Activated naive CD4-positive, alpha-beta T cell treated with anti-CD3 and anti-CD28 coated beads, Interleukin-2, amount 50 U/mL, for 24 hours (primary cell): Measurements from ENCODE around the gene TMEM174.

Experiments used
- H3K27ac Mint-ChIP-seq: one replicate; pipeline ENCODE4 v1.8.0; 2021; ENCODE audit warnings: mild to moderate bottlenecking, mixed read lengths
- H3K27me3 Mint-ChIP-seq: one replicate; pipeline ENCODE4 v1.8.0; 2021; ENCODE audit warnings: mixed read lengths
- H3K36me3 Mint-ChIP-seq: one replicate; pipeline ENCODE4 v1.8.0; 2021; ENCODE audit warnings: mixed read lengths
- H3K4me1 Mint-ChIP-seq: one replicate; pipeline ENCODE4 v1.8.0; 2021; ENCODE audit warnings: mixed read lengths
- H3K4me3 Mint-ChIP-seq: one replicate; pipeline ENCODE4 v1.8.0; 2021; ENCODE audit warnings: mild to moderate bottlenecking, mixed read lengths
- H3K9me3 Mint-ChIP-seq: one replicate; pipeline ENCODE4 v1.8.0; 2021; ENCODE audit warnings: mixed read lengths

The TMEM174 gene

DNA sequence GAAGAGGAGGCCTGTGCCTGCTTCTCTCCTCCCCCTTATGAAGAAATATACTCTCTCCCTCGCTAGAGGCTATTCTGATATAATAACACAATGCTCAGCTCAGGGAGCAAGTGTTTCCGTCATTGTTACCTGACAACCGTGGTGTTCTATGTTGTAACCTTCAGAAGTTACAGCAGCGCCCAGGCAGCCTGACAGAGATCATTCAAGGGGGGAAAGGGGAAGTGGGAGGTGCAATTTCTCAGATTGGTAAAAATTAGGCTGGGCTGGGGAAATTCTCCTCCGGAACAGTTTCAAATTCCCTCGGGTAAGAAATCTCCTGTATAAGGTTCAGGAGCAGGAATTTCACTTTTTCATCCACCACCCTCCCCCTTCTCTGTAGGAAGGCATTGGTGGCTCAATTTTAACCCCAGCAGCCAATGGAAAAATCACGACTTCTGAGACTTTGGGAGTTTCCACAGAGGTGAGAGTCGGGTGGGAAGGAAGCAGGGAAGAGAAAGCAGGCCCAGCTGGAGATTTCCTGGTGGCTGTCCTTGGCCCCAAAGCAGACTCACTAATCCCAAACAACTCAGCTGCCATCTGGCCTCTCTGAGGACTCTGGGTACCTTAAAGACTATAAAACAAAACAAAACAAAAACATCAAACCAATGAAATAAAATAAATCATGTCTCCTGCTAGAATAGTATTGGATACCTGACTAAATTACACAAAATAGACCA is 1.3 kb downstream of the TMEM174 start:
- Mint-ChIP-seq H3K27ac (no peak overlapping the region), H3K4me3 (no peak overlapping the region), H3K9me3 (no peaks in the 10 kb centered on the region), H3K4me1 (no peaks in the 10 kb centered on the region), H3K36me3 (peaks cover 1% of the 10 kb centered on the region), H3K27me3 (peaks cover 79% of the 10 kb centered on the region)

GRCh38 chr5:73176250-73176649 is 3.3 kb downstream of the TMEM174 start:
- Mint-ChIP-seq H3K4me3 (no peak overlapping the region), H3K4me1 (no peaks in the 10 kb centered on the region), H3K27ac (no peak overlapping the region), H3K36me3 (no peaks in the 10 kb centered on the region), H3K9me3 (no peaks in the 10 kb centered on the region), H3K27me3 (peaks cover 75% of the 10 kb centered on the region)

- Mint-ChIP-seq H3K27ac (no peak overlapping the region), H3K36me3 (no peaks in the 10 kb centered on the region), H3K27me3 (peaks cover 65% of the 10 kb centered on the region), H3K4me1 (no peaks in the 10 kb centered on the region), H3K9me3 (no peaks in the 10 kb centered on the region), H3K4me3 (no peak overlapping the region)
Observed at GRCh38 chr5:73178265-73178664, 5.3 kb downstream of the TMEM174 start.

- H3K4me3 Mint-ChIP-seq = no peak overlapping the region
- H3K9me3 Mint-ChIP-seq = no peaks in the 10 kb centered on the region
- H3K36me3 Mint-ChIP-seq = peaks cover 3% of the 10 kb centered on the region
- no peaks in the 10 kb centered on the region for H3K4me1 Mint-ChIP-seq
- peaks cover 61% of the 10 kb centered on the region for H3K27me3 Mint-ChIP-seq
- H3K27ac Mint-ChIP-seq = no peak overlapping the region
Observed at GRCh38 chr5:73179730-73180129, 6.7 kb downstream of the TMEM174 start.

DNA sequence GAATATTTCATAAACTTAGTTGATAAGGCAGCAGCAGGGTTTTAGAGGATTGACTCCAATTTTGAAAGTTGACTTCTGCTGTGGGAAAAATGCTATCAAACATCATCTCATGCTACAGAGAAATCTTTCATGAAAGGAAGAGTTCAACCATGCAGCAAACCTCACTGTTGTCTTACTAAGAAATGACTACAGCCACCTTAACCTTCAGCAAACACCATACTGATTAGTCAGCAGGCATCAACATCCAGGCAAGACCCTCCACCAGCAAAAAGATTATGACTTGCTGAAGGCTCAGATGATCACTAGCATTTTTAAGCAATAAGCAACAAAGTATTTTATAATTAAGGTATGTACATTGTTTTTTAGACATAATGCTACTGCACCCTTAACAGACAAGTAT is 7.6 kb downstream of the TMEM174 start:
- peaks cover 3% of the 10 kb centered on the region for H3K36me3 Mint-ChIP-seq
- H3K27me3 Mint-ChIP-seq = peaks cover 62% of the 10 kb centered on the region
- H3K9me3 Mint-ChIP-seq = no peaks in the 10 kb centered on the region
- H3K27ac Mint-ChIP-seq = no peak overlapping the region
- H3K4me1 Mint-ChIP-seq = no peaks in the 10 kb centered on the region
- H3K4me3 Mint-ChIP-seq = no peak overlapping the region

GRCh38 chr5:73182307-73182706 is 9.3 kb downstream of the TMEM174 start:
- no peak overlapping the region for H3K4me3 Mint-ChIP-seq
- no peaks in the 10 kb centered on the region for H3K4me1 Mint-ChIP-seq
- H3K27me3 Mint-ChIP-seq = peaks cover 56% of the 10 kb centered on the region
- H3K27ac Mint-ChIP-seq = no peak overlapping the region
- H3K9me3 Mint-ChIP-seq = no peaks in the 10 kb centered on the region
- H3K36me3 Mint-ChIP-seq = peaks cover 3% of the 10 kb centered on the region

DNA sequence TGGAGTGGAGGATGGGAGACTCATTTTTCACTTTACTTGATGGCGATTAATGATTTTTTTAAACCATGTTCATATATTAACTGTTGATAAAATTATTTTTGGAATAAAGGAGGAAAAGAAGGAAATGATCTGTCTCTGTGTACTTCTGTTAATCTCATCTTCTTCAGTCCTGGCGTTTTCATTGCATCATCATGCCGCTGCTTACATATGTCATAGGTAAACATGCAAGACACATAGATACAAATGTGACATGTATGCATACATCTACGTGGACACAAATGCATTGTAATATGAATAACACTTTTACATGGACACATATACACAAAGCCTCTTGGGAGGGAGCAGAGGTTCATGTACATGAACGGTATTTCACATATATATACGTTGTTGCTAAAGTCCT is 10.0 kb downstream of the TMEM174 start:
- H3K9me3 Mint-ChIP-seq = no peaks in the 10 kb centered on the region
- H3K36me3 Mint-ChIP-seq = peaks cover 3% of the 10 kb centered on the region
- H3K27me3 Mint-ChIP-seq = peaks cover 52% of the 10 kb centered on the region
- no peak overlapping the region for H3K4me3 Mint-ChIP-seq
- H3K4me1 Mint-ChIP-seq = no peaks in the 10 kb centered on the region
- no peak overlapping the region for H3K27ac Mint-ChIP-seq

GRCh38 chr5:73183481-73183891 is 10.5 kb downstream of the TMEM174 start:
- Mint-ChIP-seq H3K27ac (no peak overlapping the region), H3K4me1 (no peaks in the 10 kb centered on the region), H3K9me3 (no peaks in the 10 kb centered on the region), H3K4me3 (no peak overlapping the region), H3K36me3 (peaks cover 3% of the 10 kb centered on the region), H3K27me3 (peaks cover 48% of the 10 kb centered on the region)

GRCh38 chr5:73186976-73187375 is 14.0 kb downstream of the TMEM174 start:
- no peaks in the 10 kb centered on the region for H3K9me3 Mint-ChIP-seq
- H3K27me3 Mint-ChIP-seq = peaks cover 47% of the 10 kb centered on the region
- H3K27ac Mint-ChIP-seq = no peak overlapping the region
- no peak overlapping the region for H3K4me3 Mint-ChIP-seq
- no peaks in the 10 kb centered on the region for H3K4me1 Mint-ChIP-seq
- peaks cover 3% of the 10 kb centered on the region for H3K36me3 Mint-ChIP-seq

DNA sequence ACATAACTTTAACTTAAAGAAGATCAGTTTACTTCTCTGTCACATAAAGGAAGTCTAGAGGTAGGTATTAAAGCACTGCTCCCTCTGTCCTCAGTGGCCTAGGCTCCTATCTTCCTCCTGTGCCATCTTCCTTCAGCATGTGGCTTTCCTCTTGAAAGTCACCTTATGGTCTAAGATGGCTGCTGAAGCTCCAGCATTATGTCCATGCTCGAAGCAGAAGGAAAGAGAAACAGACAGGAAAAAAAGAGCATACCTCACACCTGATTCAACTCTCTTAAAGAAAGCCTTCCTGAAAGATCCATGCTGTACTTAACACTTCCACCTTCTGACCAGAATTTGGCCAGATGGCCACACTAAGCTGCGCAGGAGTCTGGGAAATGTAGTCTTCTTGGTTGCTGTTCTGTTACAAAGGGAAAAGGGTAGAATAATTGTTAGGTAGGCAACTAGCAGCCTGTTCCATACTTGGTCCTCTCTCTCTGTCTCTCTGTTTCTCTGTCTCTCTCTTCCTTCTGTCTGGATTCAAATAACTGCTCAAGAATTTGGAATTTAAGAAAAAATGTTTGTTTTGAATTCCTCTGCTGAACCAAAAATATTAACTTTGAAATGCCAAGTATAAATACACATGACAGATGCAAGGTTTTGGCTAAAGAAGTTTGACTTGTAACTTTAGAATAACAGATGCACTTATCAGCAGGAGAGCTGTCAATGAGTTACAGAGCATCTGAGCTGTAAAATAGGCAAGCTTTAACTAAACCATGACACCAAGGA is 16.0 kb downstream of the TMEM174 start:
- H3K27me3 Mint-ChIP-seq = peaks cover 41% of the 10 kb centered on the region
- H3K27ac Mint-ChIP-seq = no peak overlapping the region

DNA sequence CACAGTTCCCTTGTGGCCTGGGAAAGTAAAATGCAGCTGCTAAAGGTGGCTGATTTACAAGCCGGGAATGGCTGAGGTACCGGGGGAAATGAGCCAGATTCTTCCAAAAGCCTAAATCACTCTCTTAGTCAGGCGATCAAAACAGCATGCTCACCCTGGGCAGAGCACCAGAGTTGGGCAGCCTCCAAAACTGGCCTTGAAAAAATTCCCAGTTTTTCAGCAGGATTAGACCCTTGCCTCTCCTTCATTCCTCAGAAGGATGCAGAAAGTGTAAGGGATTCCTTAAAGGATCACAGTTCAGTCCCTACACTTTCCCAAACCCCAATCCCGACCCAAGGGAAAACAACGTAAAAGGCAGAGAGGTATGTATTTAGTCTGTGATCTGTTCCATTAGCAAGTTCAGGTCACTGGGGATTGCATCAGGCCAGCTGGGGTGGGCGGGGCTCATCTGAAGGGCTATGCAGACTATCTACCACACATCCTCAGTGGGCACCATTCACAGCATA is 16.9 kb downstream of the TMEM174 start:
- Mint-ChIP-seq H3K4me3 (no peak overlapping the region), H3K27ac (no peak overlapping the region), H3K36me3 (no peaks in the 10 kb centered on the region), H3K9me3 (no peaks in the 10 kb centered on the region), H3K4me1 (no peaks in the 10 kb centered on the region), H3K27me3 (peaks cover 40% of the 10 kb centered on the region)

More for the DNA sequence above, 16.0 kb downstream of the TMEM174 start:
- Mint-ChIP-seq H3K4me1 (no peaks in the 10 kb centered on the region), H3K9me3 (no peaks in the 10 kb centered on the region), H3K4me3 (no peak overlapping the region), H3K36me3 (peaks cover 3% of the 10 kb centered on the region)

DNA sequence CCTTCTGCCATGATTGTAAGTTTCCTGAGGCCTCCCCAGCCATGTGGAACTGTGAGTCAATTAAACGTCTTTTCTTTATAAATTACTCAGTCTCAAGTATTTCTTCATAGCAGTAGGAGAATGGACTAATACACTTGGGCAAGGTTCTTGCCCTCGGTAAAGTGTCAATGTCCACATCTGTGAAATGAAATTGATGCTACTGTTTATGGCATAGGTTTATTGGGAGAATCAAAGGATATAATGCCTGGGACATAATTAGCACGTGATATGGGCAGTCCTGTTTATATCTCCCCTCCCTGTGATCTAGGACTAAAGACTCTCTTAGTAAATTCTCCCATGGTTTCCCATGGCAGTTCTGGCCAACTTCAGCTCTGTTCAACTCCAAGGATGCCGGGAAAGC is 19.4 kb downstream of the TMEM174 start:
- H3K9me3 Mint-ChIP-seq = no peaks in the 10 kb centered on the region
- H3K27ac Mint-ChIP-seq = no peak overlapping the region
- H3K4me3 Mint-ChIP-seq = no peak overlapping the region
- H3K27me3 Mint-ChIP-seq = peaks cover 45% of the 10 kb centered on the region
- no peaks in the 10 kb centered on the region for H3K36me3 Mint-ChIP-seq
- no peaks in the 10 kb centered on the region for H3K4me1 Mint-ChIP-seq

DNA sequence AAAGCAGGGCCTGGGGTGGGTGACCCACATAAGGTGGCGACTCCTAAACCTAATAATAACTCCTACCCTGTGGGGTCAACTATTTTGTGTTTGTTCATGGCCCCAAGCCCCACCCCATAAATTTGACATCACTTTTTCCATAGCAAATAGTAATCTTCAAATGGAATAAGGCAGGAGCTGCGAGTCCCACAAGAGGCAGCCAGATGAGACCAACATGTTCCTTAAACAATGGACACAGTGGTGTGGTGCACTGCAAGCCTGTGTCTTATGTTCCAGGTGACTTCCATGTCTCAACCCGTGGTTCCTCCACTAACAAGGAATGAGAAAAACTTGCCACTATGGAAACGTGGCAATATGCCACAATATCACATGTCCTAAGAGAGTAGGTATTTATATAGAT is 20.6 kb downstream of the TMEM174 start:
- Mint-ChIP-seq H3K36me3 (no peaks in the 10 kb centered on the region), H3K4me1 (no peaks in the 10 kb centered on the region), H3K27me3 (peaks cover 47% of the 10 kb centered on the region), H3K9me3 (no peaks in the 10 kb centered on the region), H3K4me3 (no peak overlapping the region), H3K27ac (no peak overlapping the region)

DNA sequence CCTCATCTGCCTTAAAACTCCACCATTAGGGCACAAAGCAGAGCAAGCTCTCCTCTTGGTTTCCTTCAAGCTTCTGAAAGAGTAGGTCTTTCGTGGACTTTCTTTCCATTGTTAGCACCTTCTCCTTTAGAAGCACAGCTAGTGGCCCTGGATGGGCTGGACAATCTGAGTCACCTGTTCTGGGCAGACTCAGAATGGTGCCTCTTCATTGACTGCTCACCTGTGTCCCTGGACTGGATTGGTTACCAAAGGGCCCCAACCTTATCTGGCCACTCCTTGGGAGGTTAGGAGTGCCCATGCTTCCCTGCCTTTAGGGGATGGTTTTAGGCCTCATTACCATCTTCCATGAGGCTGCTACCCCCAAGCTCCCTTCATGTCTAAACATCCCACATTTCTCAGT is 23.2 kb downstream of the TMEM174 start:
- Mint-ChIP-seq H3K9me3 (no peaks in the 10 kb centered on the region), H3K4me3 (no peak overlapping the region), H3K27me3 (peaks cover 48% of the 10 kb centered on the region), H3K36me3 (peaks cover 2% of the 10 kb centered on the region), H3K27ac (no peak overlapping the region), H3K4me1 (no peaks in the 10 kb centered on the region)

GRCh38 chr5:73197637-73198257 is 24.8 kb downstream of the TMEM174 start:
- no peak overlapping the region for H3K4me3 Mint-ChIP-seq
- H3K9me3 Mint-ChIP-seq = no peaks in the 10 kb centered on the region
- no peak overlapping the region for H3K27ac Mint-ChIP-seq
- peaks cover 2% of the 10 kb centered on the region for H3K36me3 Mint-ChIP-seq
- H3K4me1 Mint-ChIP-seq = peaks cover 3% of the 10 kb centered on the region
- peaks cover 50% of the 10 kb centered on the region for H3K27me3 Mint-ChIP-seq
